T-helper 2 cell treated with Interferon-gamma antibody and Interleukin-4, amounts not matched to agents 5 μg/mL and 100 μg/mL, for 36 hours (primary cell): Measurements from ENCODE around the gene SLC37A1.

ENCODE experiments used
- DNase-seq: peaks from one replicate; pipeline ENCODE4 v3.0.0; 2021; ENCODE audit warnings: low spot score
- H3K27ac Mint-ChIP-seq: one replicate; pipeline ENCODE4 v1.8.0; 2021; ENCODE audit warnings: mild to moderate bottlenecking, mixed read lengths
- H3K27me3 Mint-ChIP-seq: one replicate; pipeline ENCODE4 v1.8.0; 2021; ENCODE audit warnings: low read depth, mixed read lengths
- H3K36me3 Mint-ChIP-seq: one replicate; pipeline ENCODE4 v1.8.0; 2021; ENCODE audit warnings: low read depth, mixed read lengths
- H3K4me1 Mint-ChIP-seq: one replicate; pipeline ENCODE4 v1.8.0; 2021; ENCODE audit warnings: low read depth, mixed read lengths
- H3K4me3 Mint-ChIP-seq: one replicate; pipeline ENCODE4 v1.8.0; 2022; ENCODE audit warnings: mild to moderate bottlenecking, moderate library complexity, mixed read lengths
- H3K9me3 Mint-ChIP-seq: one replicate; pipeline ENCODE4 v1.8.0; 2021; ENCODE audit warnings: mixed read lengths

The SLC37A1 gene

DNA sequence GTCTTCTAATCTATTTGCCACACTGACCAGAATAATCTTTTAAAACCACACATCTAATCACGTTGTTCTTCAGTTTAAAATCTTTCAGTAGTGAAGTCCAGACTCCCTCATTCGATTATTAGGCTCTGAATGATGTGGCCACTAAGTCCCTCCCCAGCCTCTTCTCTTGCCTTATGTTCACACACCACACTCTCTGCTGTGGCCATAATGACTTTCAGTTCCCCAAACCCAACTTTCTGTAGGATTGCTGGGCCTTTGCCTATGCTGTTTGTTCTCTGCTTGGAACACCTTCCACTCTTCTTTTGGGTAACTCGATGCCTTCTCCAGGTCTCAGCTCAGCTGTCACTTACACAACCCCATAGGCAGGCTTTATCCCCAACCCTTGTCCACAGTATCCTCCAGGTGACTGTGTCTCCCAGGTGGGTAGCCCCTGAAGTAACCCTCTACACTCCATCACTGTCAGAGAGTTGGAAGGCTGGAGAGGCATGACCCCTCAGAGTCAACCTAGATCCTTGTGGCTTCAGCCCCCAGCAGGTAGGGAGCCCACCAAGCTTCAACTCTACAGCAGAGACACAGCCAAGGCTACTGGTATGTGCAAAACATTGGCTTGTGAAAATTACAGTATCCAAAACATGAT is 8.4 kb upstream of the SLC37A1 start:
- H3K4me1 Mint-ChIP-seq: peaks cover 2% of the 10 kb centered on the region
- no peaks in the 10 kb centered on the region for H3K36me3 Mint-ChIP-seq
- no peaks in the 10 kb centered on the region for H3K9me3 Mint-ChIP-seq
- H3K27ac Mint-ChIP-seq: no peak overlapping the region
- H3K27me3 Mint-ChIP-seq: peaks cover 24% of the 10 kb centered on the region
- H3K4me3 Mint-ChIP-seq: no peak overlapping the region
- DNase-seq: no peak

DNA sequence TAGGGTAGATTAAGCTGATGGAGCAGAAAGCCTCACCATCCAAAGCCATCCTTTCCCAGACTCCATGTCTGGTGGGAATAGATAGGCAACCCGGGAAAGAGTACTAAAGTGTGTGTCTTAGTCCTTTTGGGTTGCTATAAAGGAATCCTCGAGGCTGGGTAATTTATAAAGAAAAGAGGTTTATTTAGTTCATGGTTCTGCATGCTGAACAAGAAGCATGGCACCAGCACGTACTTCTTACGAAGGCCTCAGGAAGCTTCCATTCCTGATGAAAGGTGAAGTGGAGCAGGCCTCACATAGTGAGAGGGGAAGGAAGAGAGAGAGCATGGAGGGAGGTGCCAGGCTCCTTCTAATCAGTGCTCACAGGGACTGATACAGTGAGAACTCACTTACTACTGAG is 6.2 kb upstream of the SLC37A1 start:
- Mint-ChIP-seq H3K27me3 (peaks cover 26% of the 10 kb centered on the region), H3K4me1 (peaks cover 5% of the 10 kb centered on the region), H3K9me3 (no peaks in the 10 kb centered on the region), H3K4me3 (no peak overlapping the region), H3K36me3 (no peaks in the 10 kb centered on the region), H3K27ac (no peak overlapping the region)
- no peak for DNase-seq

DNA sequence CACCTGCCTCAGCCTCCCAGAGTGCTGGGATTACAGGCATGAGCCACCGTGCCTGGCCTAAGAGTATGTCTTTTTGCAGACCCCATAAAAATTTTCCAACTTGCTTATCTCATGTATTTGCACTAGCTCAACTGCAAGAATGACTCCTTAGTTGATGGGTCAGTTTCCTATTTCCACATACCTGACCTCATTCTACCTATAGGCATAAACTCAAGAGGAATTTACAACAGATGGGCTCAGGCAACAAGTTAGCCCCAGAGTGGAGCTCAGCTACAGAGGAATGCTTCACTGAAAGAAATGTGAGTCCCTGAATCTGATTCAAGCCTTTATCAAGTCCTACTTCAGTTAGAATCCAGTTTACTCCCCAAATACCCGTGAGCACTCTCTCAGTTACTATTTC is 5.3 kb upstream of the SLC37A1 start:
- no peak overlapping the region for H3K27ac Mint-ChIP-seq
- DNase-seq: no peak
- no peaks in the 10 kb centered on the region for H3K9me3 Mint-ChIP-seq
- no peak overlapping the region for H3K4me3 Mint-ChIP-seq
- H3K27me3 Mint-ChIP-seq: peaks cover 27% of the 10 kb centered on the region
- no peaks in the 10 kb centered on the region for H3K36me3 Mint-ChIP-seq
- peaks cover 5% of the 10 kb centered on the region for H3K4me1 Mint-ChIP-seq

DNA sequence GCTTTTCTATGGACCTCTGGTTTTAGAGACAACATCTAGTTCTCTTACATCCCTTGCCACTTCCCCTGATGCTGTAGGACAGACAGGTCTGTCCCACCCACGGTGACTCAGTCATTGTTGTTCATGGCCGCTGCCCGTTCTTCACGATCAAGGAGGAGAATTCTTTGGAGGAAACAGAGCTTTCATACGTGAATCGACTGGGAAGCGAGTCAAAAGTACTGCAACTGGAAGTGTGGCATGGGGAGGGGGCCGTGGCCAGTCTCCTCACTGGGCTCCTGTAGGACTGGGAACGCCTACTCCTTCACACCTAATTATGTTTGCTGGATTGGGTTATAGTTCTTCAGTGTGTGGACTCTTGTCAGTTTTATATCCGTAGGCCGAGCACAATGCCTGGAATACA is 4.4 kb upstream of the SLC37A1 start:
- no peaks in the 10 kb centered on the region for H3K9me3 Mint-ChIP-seq
- H3K27ac Mint-ChIP-seq: no peak overlapping the region
- no peaks in the 10 kb centered on the region for H3K36me3 Mint-ChIP-seq
- no peak for DNase-seq
- peaks cover 27% of the 10 kb centered on the region for H3K27me3 Mint-ChIP-seq
- H3K4me1 Mint-ChIP-seq: peaks cover 2% of the 10 kb centered on the region
- no peak overlapping the region for H3K4me3 Mint-ChIP-seq

DNA sequence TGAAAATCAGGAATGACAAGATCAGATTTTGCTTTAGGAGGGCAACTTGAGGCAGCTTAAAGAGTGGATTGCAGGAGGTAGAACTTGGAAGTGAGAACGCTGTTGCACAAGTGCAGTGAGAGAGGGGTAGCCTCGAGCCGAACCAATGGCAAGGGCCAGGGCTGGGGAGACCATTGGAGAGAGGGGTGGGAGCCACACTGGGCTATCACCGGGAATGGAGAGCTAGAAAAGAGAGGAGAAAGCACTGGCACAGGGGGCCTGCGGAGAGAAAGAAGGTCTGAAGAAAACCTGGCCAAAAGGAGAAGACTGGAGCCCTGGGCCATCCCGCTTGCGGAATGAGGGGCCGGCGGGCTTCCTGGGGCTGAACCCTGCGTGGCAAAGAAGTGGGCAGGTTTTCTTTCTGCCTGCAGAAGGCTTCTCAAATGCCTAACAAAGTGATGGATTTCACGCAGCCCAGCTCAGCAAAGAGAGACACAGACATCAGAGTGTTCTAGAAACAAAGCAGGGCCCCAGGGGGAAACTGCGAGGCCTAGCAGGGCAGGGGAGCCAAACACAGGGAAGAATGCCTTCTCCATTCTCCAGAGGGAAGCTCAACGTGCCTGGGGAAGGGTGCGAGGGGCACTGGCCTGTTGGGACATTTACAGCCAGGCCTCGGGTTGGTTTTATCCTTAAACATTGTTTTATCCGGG is 1.2 kb upstream of the SLC37A1 start:
- peak overlapping the region; percentile 80 for H3K4me3 Mint-ChIP-seq
- DNase-seq: no peak
- peaks cover 11% of the 10 kb centered on the region for H3K4me1 Mint-ChIP-seq
- peak overlapping the region; percentile 55 for H3K27ac Mint-ChIP-seq
- peaks cover 22% of the 10 kb centered on the region for H3K27me3 Mint-ChIP-seq
- H3K9me3 Mint-ChIP-seq: no peaks in the 10 kb centered on the region
- peaks cover 3% of the 10 kb centered on the region for H3K36me3 Mint-ChIP-seq

DNA sequence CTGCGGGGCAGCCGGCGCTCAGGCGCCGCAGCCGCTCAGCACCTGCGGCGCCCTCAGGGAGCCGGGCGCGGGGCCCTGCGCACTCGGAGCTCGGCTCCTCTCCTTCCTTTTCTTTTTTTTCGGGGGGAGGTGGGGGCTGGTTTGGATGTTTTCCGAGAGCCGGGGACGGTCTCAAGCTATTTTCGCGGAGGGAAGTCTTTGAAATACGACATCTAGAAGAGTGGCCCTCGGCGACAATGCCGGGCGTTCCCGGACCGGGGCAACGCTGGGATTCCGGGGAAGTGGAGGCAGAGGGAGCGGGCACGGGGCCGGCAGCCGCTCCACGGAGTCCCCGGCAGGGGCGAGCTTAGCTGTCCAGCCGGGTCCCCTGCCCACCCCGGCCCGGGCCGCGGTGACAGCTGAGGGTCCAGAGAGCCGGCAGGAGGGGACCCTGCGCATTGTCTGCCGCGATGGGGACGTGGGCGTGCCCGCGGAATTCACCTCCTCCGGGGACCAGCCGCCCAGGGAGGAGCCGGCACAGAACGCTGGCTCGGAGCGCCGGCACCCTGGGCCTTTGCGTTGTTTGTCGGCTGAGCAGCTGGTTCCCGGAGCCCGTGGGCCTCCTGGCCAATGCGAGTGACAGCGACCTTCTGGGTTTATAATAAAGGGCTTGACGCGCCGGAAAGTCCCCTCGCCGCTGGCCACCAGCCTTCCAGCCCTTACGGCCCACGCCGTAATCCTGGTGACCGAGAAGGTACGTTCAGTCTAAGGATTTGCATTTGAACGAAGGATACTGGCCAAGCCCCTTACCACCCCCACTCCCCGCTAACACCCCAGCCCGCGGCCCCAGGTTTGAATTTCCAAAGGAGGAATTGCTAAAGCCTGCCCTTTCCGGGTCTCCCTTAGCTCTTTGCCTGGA is 582 bp downstream of the SLC37A1 start:
- Mint-ChIP-seq H3K36me3 (peaks cover 10% of the 10 kb centered on the region), H3K27me3 (peaks cover 22% of the 10 kb centered on the region), H3K27ac (peak overlapping the region; percentile 64), H3K4me3 (peak overlapping the region; percentile 84), H3K4me1 (peaks cover 11% of the 10 kb centered on the region), H3K9me3 (no peaks in the 10 kb centered on the region)
- DNase-seq: peak; percentile 66

DNA sequence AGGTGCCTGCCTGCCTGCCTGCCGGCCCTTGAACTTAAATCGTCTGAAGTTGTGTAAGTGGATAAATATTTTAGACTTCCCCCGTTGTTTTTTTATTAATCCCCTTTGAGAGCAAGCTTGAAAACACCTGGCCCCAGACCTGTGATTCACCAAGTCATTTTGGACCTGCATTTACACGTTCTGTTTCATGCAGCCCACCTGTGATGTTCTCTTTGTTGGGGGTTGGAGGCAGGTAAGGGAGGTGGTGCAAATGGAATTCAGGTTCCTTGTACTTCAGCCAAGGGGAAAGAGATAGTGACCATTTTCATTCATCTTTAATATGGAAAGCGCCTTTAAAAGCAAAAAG is 1.2 kb downstream of the SLC37A1 start:
- peaks cover 11% of the 10 kb centered on the region for H3K36me3 Mint-ChIP-seq

DNA sequence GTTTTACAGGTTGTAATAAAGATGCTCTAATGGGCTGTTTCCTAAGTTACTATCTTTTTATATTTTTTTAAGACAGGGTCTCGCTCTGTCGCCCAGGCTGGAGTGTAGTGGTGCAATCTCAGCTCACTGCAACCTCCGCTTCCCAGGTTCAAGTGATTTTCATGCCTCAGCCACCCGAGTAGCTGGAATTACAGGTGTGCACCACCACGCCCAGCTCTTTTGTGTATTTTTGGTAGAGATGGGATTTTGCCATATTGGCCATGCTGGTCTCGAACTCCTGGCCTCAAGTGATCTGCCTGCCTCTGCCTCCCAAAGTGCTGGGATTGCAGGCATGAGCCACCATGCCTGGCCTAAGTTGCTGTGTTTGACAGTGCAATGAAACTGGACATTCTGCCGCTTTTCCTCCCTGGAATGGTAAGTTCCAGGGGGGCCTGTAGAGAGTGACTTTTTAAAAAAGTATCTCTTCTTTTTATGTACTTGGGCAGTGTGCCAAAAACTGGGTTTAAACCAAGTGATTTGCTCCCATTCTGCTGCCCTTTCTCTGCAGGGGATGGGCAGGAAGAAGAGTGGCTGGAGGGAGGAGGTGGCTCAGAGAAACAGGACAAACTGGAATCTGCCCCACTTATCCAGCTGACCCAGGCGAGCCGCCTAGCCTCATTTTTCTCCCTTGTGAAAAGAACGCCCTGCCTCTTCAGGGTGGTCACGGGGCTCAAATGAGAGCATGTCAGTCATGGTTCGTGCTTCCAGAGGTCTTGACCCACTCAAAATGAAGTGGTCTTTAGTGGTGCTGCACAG is 2.3 kb downstream of the SLC37A1 start:
- no peak for DNase-seq
- Mint-ChIP-seq H3K27me3 (peaks cover 13% of the 10 kb centered on the region), H3K36me3 (peaks cover 18% of the 10 kb centered on the region), H3K9me3 (no peaks in the 10 kb centered on the region), H3K27ac (no peak overlapping the region), H3K4me1 (peaks cover 11% of the 10 kb centered on the region), H3K4me3 (peak overlapping the region; percentile 84)

More for the DNA sequence above, 1.2 kb downstream of the SLC37A1 start:
- H3K27me3 Mint-ChIP-seq: peaks cover 18% of the 10 kb centered on the region
- peak overlapping the region; percentile 64 for H3K27ac Mint-ChIP-seq
- H3K4me1 Mint-ChIP-seq: peaks cover 11% of the 10 kb centered on the region
- H3K4me3 Mint-ChIP-seq: peak overlapping the region; percentile 84
- no peaks in the 10 kb centered on the region for H3K9me3 Mint-ChIP-seq
- no peak for DNase-seq

DNA sequence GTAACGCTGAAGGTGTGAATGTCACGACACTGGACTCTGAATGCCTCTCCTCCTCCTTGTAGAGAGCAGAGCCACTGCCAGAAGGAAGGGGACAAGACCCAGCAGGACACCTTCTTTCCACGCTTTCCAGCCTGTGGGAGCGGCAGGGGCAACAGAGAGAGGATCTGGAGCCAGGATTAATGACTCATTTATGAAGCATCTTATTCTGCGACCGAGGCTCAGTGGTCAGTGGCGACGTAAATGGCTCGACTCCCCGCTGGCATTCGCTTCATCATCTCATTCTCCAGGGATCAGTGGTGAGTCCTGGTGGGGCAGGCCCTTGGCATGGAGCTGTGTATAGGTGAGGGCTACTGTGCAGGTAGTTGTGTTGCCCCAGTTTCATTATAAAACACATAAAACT is 4.6 kb downstream of the SLC37A1 start:
- Mint-ChIP-seq H3K27ac (no peak overlapping the region), H3K9me3 (no peaks in the 10 kb centered on the region), H3K27me3 (peaks cover 3% of the 10 kb centered on the region), H3K4me3 (no peak overlapping the region), H3K4me1 (peaks cover 8% of the 10 kb centered on the region), H3K36me3 (peaks cover 32% of the 10 kb centered on the region)
- no peak for DNase-seq

- H3K27me3 Mint-ChIP-seq: peaks cover 3% of the 10 kb centered on the region
- H3K9me3 Mint-ChIP-seq: no peaks in the 10 kb centered on the region
- H3K27ac Mint-ChIP-seq: no peak overlapping the region
- DNase-seq: no peak
- peaks cover 32% of the 10 kb centered on the region for H3K36me3 Mint-ChIP-seq
- H3K4me1 Mint-ChIP-seq: peaks cover 8% of the 10 kb centered on the region
- no peak overlapping the region for H3K4me3 Mint-ChIP-seq
Observed at GRCh38 chr21:42518626-42519025, 5.0 kb downstream of the SLC37A1 start.

DNA sequence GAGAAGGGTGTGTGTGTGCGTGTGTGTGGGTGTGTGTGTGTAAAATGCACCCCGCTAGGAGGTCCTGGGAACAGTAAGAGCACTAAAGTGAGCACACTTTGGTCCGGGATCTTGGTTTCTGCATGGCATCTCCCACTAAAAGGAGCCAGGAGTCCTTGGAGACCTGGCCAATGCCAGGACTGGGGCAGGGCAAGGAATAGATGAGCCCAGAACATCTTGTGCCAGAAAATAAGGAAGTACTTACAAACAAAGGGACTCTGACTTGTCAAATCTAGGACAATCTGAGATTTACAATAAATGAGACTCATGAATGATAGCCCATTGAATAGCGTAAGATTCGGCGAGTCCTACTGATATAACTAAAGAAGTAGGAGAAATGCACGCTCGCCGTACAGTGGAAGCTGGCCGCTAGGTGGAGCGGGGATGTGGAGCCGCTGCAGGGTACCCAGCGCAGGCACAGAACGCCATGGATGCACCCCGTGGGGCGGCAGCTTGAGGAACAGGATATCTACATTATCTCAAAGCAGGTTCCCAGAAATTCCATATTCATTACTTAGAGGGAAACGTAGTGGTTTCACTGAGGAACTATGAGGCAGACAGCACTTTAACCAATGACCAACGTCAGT is 7.1 kb downstream of the SLC37A1 start:
- Mint-ChIP-seq H3K4me1 (peaks cover 12% of the 10 kb centered on the region), H3K4me3 (no peak overlapping the region), H3K9me3 (no peaks in the 10 kb centered on the region), H3K27ac (no peak overlapping the region), H3K27me3 (no peaks in the 10 kb centered on the region), H3K36me3 (peaks cover 38% of the 10 kb centered on the region)
- no peak for DNase-seq

DNA sequence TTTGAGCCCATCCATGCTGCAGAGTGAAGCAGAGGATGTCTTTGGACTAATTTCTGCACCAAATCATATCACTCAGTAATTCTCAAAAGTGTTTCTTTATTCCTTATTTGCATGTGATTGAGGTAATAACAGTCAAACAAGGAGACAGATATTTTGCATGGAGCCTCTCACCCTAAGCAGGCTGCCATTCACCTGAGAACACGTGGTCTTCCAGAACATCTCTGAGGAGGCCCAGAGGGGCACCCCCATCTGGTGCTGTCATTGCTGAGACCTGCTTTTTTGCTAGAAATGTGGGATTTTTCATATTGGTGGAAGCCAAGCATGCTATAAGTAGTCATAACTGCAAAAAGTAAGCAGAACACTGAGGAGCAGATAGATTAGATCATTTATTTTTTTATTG is 7.7 kb downstream of the SLC37A1 start:
- Mint-ChIP-seq H3K27me3 (no peaks in the 10 kb centered on the region), H3K4me1 (peaks cover 13% of the 10 kb centered on the region), H3K9me3 (no peaks in the 10 kb centered on the region), H3K36me3 (peaks cover 43% of the 10 kb centered on the region), H3K4me3 (no peak overlapping the region), H3K27ac (no peak overlapping the region)
- no peak for DNase-seq

DNA sequence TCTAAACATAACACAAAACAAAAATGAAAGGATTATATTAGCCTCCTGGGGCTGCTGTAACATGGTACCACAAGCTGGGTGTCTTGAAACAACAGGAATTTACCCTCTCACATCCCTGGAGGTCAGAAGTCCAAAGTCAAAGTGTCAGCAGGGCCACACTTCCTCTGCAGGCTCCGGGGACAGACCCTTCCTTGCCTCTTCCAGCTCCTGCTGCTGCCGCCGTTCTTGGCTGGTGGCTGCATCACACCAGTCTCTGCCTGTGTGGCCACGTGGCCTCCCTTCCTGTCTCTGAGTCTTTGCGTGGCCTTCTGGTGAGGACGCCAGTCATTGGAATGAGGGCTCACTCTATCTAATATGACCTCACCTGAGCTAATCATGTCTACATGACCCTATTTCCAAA is 8.2 kb downstream of the SLC37A1 start:
- H3K36me3 Mint-ChIP-seq: peaks cover 43% of the 10 kb centered on the region
- H3K27ac Mint-ChIP-seq: no peak overlapping the region
- H3K27me3 Mint-ChIP-seq: no peaks in the 10 kb centered on the region
- no peak for DNase-seq
- H3K4me3 Mint-ChIP-seq: no peak overlapping the region
- no peaks in the 10 kb centered on the region for H3K9me3 Mint-ChIP-seq
- H3K4me1 Mint-ChIP-seq: peaks cover 16% of the 10 kb centered on the region
